Mammary epithelial cell (primary cell): Measurements from ENCODE around the gene ISLR.

Source experiments
- CTCF ChIP-seq, 2 donors: IDR thresholded peaks in 1 of 2; conservative IDR thresholded peaks in 1 of 2; 2 replicates each; pipeline ENCODE4 v1.5.1; 2011 to 2012; ENCODE audit warnings: inconsistent platforms in 2 of 2, low read length in 2 of 2, mild to moderate bottlenecking in 2 of 2, control low read depth in 1 of 2, low read depth in 1 of 2; ENCODE audit not compliant: insufficient read depth in 1 of 2; ENCODE audit errors: extremely low read depth in 1 of 2
- EZH2 ChIP-seq: IDR thresholded peaks from 2 replicates; pipeline ENCODE4 v1.6.1; 2012; ENCODE audit warnings: low read length, inconsistent platforms, borderline replicate concordance

GRCh38 chr15:74178326-74179100, 5.0 kb downstream of the ISLR start:
- TF ChIP-seq CTCF (conservative IDR thresholded peaks at IDR 0.05 in 1 of 2, IDR thresholded peaks at IDR 0.05 in 1 of 2; ENCODE audit: extremely low read depth in 1 of 2, insufficient read depth in 1 of 2, low read depth in 1 of 2, low read length in 2 of 2), result no peak
- no peak for TF ChIP-seq EZH2
